K562 (cell line): Measurements from ENCODE around the gene GOLGA8H. TPM values are rescaled to one million over a fixed set of nuclear protein-coding genes. Genes with fewer than 3 reads are reported as not detected.
"Not testable (repeated sequence)": the region's sequence is repeated elsewhere in the genome, so short reads cannot be mapped to it uniquely, and the experiment has no call there.

Experiments used
- FOXM1 ChIP-seq, 2 experiments: fragments of 450-650 bp in 1 of 2; sonication (generic) in 1 of 2; formaldehyde crosslinking in 1 of 2; IDR thresholded peaks; 2 replicates each; pipeline versions ENCODE4 v1.6.1 to v1.9.0; 2017 to 2022; ENCODE audit warnings: low read depth in 2 of 2, mild to moderate bottlenecking in 2 of 2, missing genetic modification reagents in 1 of 2, moderate library complexity in 1 of 2
- GATAD2B ChIP-seq: fragments of 450-650 bp; IDR thresholded peaks from 2 replicates; pipeline ENCODE4 v1.6.1; 2017; ENCODE audit warnings: mild to moderate bottlenecking, borderline replicate concordance
- JUND ChIP-seq, 2 experiments: IDR thresholded peaks; 2 replicates in 1 of 2; 3 replicates in 1 of 2; pipeline ENCODE4 v1.6.1; 2011; ENCODE audit warnings: borderline replicate concordance in 2 of 2, low read depth in 2 of 2, low read length in 2 of 2, improper control_type of control experiment in 1 of 2, missing biosample characterization in 1 of 2, missing genetic modification characterization in 1 of 2, missing genetic modification reagents in 1 of 2
- L3MBTL2 ChIP-seq: fragments of 450-650 bp; IDR thresholded peaks from 2 replicates; pipeline ENCODE4 v1.6.1; 2016; ENCODE audit warnings: mild to moderate bottlenecking, moderate library complexity
- MYBL2 ChIP-seq, 2 experiments: fragments of 450-650 bp in 1 of 2; sonication (generic) in 1 of 2; formaldehyde crosslinking in 1 of 2; IDR thresholded peaks; 2 replicates each; pipeline versions ENCODE4 v1.6.1 to v1.8.1; 2017 to 2022; ENCODE audit warnings: borderline replicate concordance in 1 of 2, inconsistent platforms in 1 of 2, low read depth in 1 of 2, mild to moderate bottlenecking in 1 of 2, missing genetic modification reagents in 1 of 2, moderate library complexity in 1 of 2
- MYC ChIP-seq, 2 experiments: fragments of 250-450 bp in 1 of 2; sonication (Bioruptor Pico) in 1 of 2; IDR thresholded peaks; 2 replicates each; pipeline versions ENCODE4 v1.5.1 to v1.6.1; 2012 to 2021; ENCODE audit warnings: low read depth in 2 of 2, borderline replicate concordance in 1 of 2, improper control_type of control experiment in 1 of 2, low read length in 1 of 2, mild to moderate bottlenecking in 1 of 2, moderate library complexity in 1 of 2
- NEUROD1 ChIP-seq: fragments of 150-350 bp; IDR thresholded peaks from 2 replicates; pipeline ENCODE4 v1.6.1; 2014; ENCODE audit warnings: borderline replicate concordance, low read length, low read depth; ENCODE audit not compliant: partially characterized antibody
- SIN3A ChIP-seq, 2 experiments: fragments of 150-350 bp in 1 of 2; IDR thresholded peaks; 2 replicates each; pipeline ENCODE4 v1.6.1; 2011 to 2016; ENCODE audit warnings: borderline replicate concordance in 2 of 2, low read depth in 2 of 2, low read length in 2 of 2, mild to moderate bottlenecking in 2 of 2, moderate library complexity in 2 of 2; ENCODE audit not compliant: control insufficient read depth in 1 of 2
- polyA plus RNA-seq, 8 experiments: library from polyadenylated mRNA; depleted of rRNA in 4 of 8; stranded (reverse) in 5 of 8; unstranded in 3 of 8; fragments of >200 nt; fragmentation: Nextera tagmentation in 2 of 8; fragmentation: Illumina TruSeq in 1 of 8; extraction: Ambion mirVana in 2 of 8; extraction: Trizol in 1 of 8; gene quantifications; 2 replicates each; pipeline versions ENCODE4 v1.2.1 to v1.2.3, GENCODE V29; 2011 to 2014; ENCODE audit warnings: inconsistent platforms in 1 of 8, missing spikeins in 1 of 8
- total RNA-seq, 7 experiments: library from RNA; depleted of rRNA in 6 of 7; stranded (reverse); fragments of >200 nt in 6 of 7; fragmentation: Illumina TruSeq in 2 of 7; extraction: Trizol in 2 of 7; gene quantifications; 2 replicates each; pipeline versions ENCODE4 v1.2.1 to v1.2.3, GENCODE V29; 2011 to 2021; ENCODE audit warnings: low replicate concordance in 1 of 7
- TF ChIP-seq, protein P1 (sequence below): fragments of 450-650 bp; IDR thresholded peaks from 2 replicates; pipeline ENCODE4 v1.6.1; 2016; ENCODE audit warnings: mild to moderate bottlenecking

The GOLGA8H gene
- total and polyA plus RNA-seq, 9 of the 15 experiments (the other 6 are each of a cell fraction or from before 2014, with no cell fraction given), result 0.04 TPM; not detected in 8

DNA sequence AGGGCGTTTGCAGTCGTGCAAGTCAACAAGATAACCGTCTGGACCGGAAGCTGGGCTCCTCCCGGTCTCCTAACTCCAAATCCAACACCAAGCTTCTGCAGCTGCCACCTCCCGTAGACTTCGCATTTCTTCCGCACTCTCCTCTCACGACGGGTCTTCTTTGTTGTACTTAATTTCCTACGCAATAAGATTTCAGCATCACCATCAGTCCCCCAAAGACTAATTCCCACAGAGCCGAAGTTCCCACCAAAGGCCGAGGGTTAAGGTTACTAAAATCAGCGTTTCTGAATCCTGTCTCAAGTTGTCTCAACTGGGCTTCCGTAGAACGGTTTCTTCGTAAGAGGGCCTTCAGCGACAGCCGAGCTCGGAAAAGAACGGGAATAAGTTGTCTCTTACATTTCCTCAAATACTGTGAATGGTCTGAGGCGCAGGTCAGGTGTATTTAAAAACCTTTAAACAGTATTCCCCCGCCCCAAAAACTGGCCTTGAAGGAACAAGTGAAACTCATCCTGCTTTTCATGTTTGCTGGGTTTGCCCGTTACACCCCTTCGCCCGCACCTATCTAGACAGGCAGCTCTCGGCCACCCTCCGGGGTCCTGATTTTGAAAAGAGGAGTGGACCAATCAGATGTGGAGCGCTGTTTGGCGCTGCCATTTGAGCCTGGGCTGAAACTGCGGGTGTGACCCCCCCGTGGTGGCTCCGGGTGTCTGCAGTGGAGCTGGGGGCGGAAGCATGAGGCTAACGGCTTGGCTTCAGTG is 21.8 kb downstream of the GOLGA8H start, which contains the start of gene ARHGAP11B (continued):
- TF ChIP-seq SIN3A (IDR thresholded peaks at IDR 0.05; ENCODE audit: borderline replicate concordance in 2 of 2, control insufficient read depth in 1 of 2, low read depth in 2 of 2, low read length in 2 of 2), result peak; percentile 20 to 80; a peak in 2 of 4 replicates
- TF ChIP-seq, protein P1, sequence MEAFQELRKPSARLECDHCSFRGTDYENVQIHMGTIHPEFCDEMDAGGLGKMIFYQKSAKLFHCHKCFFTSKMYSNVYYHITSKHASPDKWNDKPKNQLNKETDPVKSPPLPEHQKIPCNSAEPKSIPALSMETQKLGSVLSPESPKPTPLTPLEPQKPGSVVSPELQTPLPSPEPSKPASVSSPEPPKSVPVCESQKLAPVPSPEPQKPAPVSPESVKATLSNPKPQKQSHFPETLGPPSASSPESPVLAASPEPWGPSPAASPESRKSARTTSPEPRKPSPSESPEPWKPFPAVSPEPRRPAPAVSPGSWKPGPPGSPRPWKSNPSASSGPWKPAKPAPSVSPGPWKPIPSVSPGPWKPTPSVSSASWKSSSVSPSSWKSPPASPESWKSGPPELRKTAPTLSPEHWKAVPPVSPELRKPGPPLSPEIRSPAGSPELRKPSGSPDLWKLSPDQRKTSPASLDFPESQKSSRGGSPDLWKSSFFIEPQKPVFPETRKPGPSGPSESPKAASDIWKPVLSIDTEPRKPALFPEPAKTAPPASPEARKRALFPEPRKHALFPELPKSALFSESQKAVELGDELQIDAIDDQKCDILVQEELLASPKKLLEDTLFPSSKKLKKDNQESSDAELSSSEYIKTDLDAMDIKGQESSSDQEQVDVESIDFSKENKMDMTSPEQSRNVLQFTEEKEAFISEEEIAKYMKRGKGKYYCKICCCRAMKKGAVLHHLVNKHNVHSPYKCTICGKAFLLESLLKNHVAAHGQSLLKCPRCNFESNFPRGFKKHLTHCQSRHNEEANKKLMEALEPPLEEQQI, result peak; percentile 85
- TF ChIP-seq FOXM1 (IDR thresholded peaks at IDR 0.05; ENCODE audit: low read depth), result peak; percentile 97
- peak; percentile 67; the same call in 1 of the 2 replicates for TF ChIP-seq FOXM1 (CRISPR knock-in tag; IDR thresholded peaks at IDR 0.05; ENCODE audit: low read depth)
- TF ChIP-seq L3MBTL2, result 0 out of 2 replicates have a peak, but pooled peaks have one; percentile 25
- TF ChIP-seq MYC (IDR thresholded peaks at IDR 0.05; ENCODE audit: low read depth, low read length), result peak; percentile 88
- not testable (repeated sequence) for TF ChIP-seq MYC (CRISPR knock-in tag; IDR thresholded peaks at IDR 0.05; ENCODE audit: borderline replicate concordance, low read depth); JUND (tag; IDR thresholded peaks at IDR 0.05; ENCODE audit: borderline replicate concordance, low read depth, low read length)
- peak; percentile 26 for TF ChIP-seq NEUROD1
- peak; percentile 41; the same call in 1 of the 2 replicates for TF ChIP-seq GATAD2B
- TF ChIP-seq JUND (IDR thresholded peaks at IDR 0.05; ENCODE audit: borderline replicate concordance, low read depth, low read length), result 0 out of 2 replicates have a peak, but pooled peaks have one; percentile 6
- peak; percentile 97 for TF ChIP-seq MYBL2 (IDR thresholded peaks at IDR 0.05; ENCODE audit: low read depth)
- TF ChIP-seq MYBL2 (CRISPR knock-in tag; IDR thresholded peaks at IDR 0.05; ENCODE audit: borderline replicate concordance), result peak; percentile 24; the same call in 1 of the 2 replicates
